GM12878 (cell line): Measurements from ENCODE around the gene HERC5. TPM values are rescaled to one million over a fixed set of nuclear protein-coding genes. Genes with fewer than 3 reads are reported as not detected.

ENCODE experiments used
- ASH2L ChIP-seq: fragments of 300-600, 200-600 bp; sonication (generic); IDR thresholded peaks from 2 replicates; pipeline ENCODE4 v1.6.1; 2017; ENCODE audit warnings: low read depth, mild to moderate bottlenecking, borderline replicate concordance
- CEBPB ChIP-seq, 2 experiments: fragments of 150-350 bp in 1 of 2; IDR thresholded peaks; 2 replicates each; pipeline ENCODE4 v1.6.1; 2012 to 2014; ENCODE audit warnings: low read depth in 2 of 2, low read length in 2 of 2, borderline replicate concordance in 1 of 2, inconsistent platforms in 1 of 2
- LARP7 ChIP-seq: fragments of 450-650 bp; IDR thresholded peaks from 2 replicates; pipeline ENCODE4 v1.6.1; 2017; ENCODE audit warnings: mild to moderate bottlenecking
- MYC ChIP-seq: IDR thresholded peaks from 2 replicates; pipeline ENCODE4 v1.6.1; 2011; ENCODE audit warnings: mild to moderate bottlenecking, low read length, moderate library complexity, inconsistent platforms; ENCODE audit not compliant: insufficient read depth, insufficient replicate concordance, insufficient read length, severe bottlenecking
- POU2F2 ChIP-seq: IDR thresholded peaks from 3 replicates; pipeline ENCODE4 v1.6.1; 2011; ENCODE audit warnings: low read depth, mild to moderate bottlenecking, low read length, borderline replicate concordance
- STAT1 ChIP-seq: fragments of 450-650 bp; conservative IDR thresholded peaks from 2 replicates; pipeline ENCODE4 v1.6.1; 2014; ENCODE audit warnings: antibody characterized with exemption, mild to moderate bottlenecking
- polyA plus RNA-seq, 11 experiments: library from polyadenylated mRNA; depleted of rRNA in 4 of 11; unstranded in 6 of 11; stranded (reverse) in 5 of 11; fragments of >200 nt; fragmentation: Nextera tagmentation in 4 of 11; fragmentation: Illumina TruSeq in 1 of 11; extraction: Ambion mirVana in 4 of 11; extraction: Trizol in 1 of 11; gene quantifications; 1 replicate in 1 of 11; 2 replicates in 10 of 11; pipeline versions ENCODE4 v1.2.1 to v1.2.3, GENCODE V29; 2011 to 2016; ENCODE audit warnings: inconsistent platforms in 2 of 11, missing spikeins in 2 of 11, low read depth in 1 of 11
- total RNA-seq, 4 experiments: library from RNA; depleted of rRNA in 3 of 4; stranded (reverse); fragments of >200 nt in 3 of 4; fragmentation: Illumina TruSeq in 1 of 4; extraction: Trizol in 1 of 4; gene quantifications; 2 replicates each; pipeline versions ENCODE4 v1.2.1 to v1.2.3, GENCODE V29; 2013 to 2021
- TF ChIP-seq, protein P1 (sequence below): fragments of 450-650 bp; formaldehyde crosslinking; IDR thresholded peaks from 2 replicates; pipeline ENCODE4 v1.4.0; 2022; ENCODE audit warnings: mild to moderate bottlenecking, moderate library complexity
- TF ChIP-seq, protein P2 (sequence below): IDR thresholded peaks from 2 replicates; pipeline ENCODE4 v1.6.1; 2012; ENCODE audit warnings: low read depth, low read length, improper control_type of control experiment
- TF ChIP-seq, protein P3 (sequence below): fragments of 450-650 bp; IDR thresholded peaks from 2 replicates; pipeline ENCODE4 v1.6.1; 2017; ENCODE audit warnings: mild to moderate bottlenecking, moderate library complexity
- TF ChIP-seq, protein P4 (sequence below): fragments of 450-650 bp; IDR thresholded peaks from 2 replicates; pipeline ENCODE4 v1.6.1; 2017; ENCODE audit warnings: low read depth, mild to moderate bottlenecking, moderate library complexity
- TF ChIP-seq, protein P5 (sequence below): fragments of 450-650 bp; IDR thresholded peaks from 2 replicates; pipeline ENCODE4 v1.6.1; 2017; ENCODE audit warnings: mild to moderate bottlenecking

Gene HERC5
- total and polyA plus RNA-seq, 10 of the 15 experiments (the other 5 are each of a cell fraction or from before 2014, with no cell fraction given), result 12.5 to 60.7 (median 25.1) TPM

DNA sequence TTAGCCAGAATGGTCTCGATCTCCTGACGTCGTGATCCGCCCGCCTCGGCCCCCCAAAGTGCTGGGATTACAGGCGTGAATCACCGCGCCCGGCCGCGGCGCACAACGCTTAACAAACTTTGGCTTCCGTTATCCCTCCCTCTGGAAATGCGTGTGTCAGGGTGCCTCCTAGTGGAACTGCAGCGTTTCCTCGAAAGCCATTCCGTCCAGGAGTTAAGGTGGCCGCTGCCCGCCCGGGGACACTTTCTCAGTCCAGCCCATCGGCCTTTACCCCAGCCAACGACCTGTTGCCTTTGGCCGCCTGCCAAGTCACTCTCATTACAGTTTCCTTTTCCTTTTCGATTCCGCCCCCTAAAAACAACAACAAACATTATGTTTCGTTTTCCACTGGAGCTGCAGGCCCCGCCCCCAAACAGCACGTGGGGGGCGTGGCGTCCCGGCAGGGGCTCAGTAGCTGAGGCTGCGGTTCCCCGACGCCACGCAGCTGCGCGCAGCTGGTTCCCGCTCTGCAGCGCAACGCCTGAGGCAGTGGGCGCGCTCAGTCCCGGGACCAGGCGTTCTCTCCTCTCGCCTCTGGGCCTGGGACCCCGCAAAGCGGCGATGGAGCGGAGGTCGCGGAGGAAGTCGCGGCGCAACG lies at the start of gene HERC5 (continued):
- TF ChIP-seq, protein P1, sequence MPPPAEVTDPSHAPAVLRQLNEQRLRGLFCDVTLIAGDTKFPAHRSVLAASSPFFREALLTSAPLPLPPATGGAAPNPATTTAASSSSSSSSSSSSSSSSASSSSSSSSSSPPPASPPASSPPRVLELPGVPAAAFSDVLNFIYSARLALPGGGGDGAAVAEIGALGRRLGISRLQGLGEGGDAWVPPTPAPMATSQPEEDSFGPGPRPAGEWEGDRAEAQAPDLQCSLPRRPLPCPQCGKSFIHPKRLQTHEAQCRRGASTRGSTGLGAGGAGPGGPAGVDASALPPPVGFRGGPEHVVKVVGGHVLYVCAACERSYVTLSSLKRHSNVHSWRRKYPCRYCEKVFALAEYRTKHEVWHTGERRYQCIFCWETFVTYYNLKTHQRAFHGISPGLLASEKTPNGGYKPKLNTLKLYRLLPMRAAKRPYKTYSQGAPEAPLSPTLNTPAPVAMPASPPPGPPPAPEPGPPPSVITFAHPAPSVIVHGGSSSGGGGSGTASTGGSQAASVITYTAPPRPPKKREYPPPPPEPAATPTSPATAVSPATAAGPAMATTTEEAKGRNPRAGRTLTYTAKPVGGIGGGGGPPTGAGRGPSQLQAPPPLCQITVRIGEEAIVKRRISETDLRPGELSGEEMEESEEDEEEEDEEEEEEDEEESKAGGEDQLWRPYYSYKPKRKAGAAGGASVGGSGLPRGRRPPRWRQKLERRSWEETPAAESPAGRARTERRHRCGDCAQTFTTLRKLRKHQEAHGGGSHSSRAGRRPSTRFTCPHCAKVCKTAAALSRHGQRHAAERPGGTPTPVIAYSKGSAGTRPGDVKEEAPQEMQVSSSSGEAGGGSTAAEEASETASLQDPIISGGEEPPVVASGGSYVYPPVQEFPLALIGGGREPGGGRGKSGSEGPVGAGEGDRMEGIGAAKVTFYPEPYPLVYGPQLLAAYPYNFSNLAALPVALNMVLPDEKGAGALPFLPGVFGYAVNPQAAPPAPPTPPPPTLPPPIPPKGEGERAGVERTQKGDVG (CRISPR knock-in tag), result no peak
- TF ChIP-seq CEBPB (IDR thresholded peaks at IDR 0.05; ENCODE audit: borderline replicate concordance in 1 of 2, low read depth in 2 of 2, low read length in 2 of 2), result no peak
- TF ChIP-seq, protein P2, sequence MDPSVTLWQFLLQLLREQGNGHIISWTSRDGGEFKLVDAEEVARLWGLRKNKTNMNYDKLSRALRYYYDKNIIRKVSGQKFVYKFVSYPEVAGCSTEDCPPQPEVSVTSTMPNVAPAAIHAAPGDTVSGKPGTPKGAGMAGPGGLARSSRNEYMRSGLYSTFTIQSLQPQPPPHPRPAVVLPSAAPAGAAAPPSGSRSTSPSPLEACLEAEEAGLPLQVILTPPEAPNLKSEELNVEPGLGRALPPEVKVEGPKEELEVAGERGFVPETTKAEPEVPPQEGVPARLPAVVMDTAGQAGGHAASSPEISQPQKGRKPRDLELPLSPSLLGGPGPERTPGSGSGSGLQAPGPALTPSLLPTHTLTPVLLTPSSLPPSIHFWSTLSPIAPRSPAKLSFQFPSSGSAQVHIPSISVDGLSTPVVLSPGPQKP, result no peak
- no peak; the same call in 1 of the 2 replicates for TF ChIP-seq STAT1
- TF ChIP-seq MYC, result no peak
- TF ChIP-seq, protein P3, sequence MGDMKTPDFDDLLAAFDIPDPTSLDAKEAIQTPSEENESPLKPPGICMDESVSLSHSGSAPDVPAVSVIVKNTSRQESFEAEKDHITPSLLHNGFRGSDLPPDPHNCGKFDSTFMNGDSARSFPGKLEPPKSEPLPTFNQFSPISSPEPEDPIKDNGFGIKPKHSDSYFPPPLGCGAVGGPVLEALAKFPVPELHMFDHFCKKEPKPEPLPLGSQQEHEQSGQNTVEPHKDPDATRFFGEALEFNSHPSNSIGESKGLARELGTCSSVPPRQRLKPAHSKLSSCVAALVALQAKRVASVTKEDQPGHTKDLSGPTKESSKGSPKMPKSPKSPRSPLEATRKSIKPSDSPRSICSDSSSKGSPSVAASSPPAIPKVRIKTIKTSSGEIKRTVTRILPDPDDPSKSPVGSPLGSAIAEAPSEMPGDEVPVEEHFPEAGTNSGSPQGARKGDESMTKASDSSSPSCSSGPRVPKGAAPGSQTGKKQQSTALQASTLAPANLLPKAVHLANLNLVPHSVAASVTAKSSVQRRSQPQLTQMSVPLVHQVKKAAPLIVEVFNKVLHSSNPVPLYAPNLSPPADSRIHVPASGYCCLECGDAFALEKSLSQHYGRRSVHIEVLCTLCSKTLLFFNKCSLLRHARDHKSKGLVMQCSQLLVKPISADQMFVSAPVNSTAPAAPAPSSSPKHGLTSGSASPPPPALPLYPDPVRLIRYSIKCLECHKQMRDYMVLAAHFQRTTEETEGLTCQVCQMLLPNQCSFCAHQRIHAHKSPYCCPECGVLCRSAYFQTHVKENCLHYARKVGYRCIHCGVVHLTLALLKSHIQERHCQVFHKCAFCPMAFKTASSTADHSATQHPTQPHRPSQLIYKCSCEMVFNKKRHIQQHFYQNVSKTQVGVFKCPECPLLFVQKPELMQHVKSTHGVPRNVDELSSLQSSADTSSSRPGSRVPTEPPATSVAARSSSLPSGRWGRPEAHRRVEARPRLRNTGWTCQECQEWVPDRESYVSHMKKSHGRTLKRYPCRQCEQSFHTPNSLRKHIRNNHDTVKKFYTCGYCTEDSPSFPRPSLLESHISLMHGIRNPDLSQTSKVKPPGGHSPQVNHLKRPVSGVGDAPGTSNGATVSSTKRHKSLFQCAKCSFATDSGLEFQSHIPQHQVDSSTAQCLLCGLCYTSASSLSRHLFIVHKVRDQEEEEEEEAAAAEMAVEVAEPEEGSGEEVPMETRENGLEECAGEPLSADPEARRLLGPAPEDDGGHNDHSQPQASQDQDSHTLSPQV, result no peak
- TF ChIP-seq, protein P4, sequence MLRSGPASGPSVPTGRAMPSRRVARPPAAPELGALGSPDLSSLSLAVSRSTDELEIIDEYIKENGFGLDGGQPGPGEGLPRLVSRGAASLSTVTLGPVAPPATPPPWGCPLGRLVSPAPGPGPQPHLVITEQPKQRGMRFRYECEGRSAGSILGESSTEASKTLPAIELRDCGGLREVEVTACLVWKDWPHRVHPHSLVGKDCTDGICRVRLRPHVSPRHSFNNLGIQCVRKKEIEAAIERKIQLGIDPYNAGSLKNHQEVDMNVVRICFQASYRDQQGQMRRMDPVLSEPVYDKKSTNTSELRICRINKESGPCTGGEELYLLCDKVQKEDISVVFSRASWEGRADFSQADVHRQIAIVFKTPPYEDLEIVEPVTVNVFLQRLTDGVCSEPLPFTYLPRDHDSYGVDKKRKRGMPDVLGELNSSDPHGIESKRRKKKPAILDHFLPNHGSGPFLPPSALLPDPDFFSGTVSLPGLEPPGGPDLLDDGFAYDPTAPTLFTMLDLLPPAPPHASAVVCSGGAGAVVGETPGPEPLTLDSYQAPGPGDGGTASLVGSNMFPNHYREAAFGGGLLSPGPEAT, result peak; percentile 91
- TF ChIP-seq POU2F2, result no peak; the same call in 2 of the 3 replicates
- TF ChIP-seq, protein P5, sequence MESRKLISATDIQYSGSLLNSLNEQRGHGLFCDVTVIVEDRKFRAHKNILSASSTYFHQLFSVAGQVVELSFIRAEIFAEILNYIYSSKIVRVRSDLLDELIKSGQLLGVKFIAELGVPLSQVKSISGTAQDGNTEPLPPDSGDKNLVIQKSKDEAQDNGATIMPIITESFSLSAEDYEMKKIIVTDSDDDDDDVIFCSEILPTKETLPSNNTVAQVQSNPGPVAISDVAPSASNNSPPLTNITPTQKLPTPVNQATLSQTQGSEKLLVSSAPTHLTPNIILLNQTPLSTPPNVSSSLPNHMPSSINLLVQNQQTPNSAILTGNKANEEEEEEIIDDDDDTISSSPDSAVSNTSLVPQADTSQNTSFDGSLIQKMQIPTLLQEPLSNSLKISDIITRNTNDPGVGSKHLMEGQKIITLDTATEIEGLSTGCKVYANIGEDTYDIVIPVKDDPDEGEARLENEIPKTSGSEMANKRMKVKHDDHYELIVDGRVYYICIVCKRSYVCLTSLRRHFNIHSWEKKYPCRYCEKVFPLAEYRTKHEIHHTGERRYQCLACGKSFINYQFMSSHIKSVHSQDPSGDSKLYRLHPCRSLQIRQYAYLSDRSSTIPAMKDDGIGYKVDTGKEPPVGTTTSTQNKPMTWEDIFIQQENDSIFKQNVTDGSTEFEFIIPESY, result no peak
- peak; percentile 37; the same call in 1 of the 2 replicates for TF ChIP-seq ASH2L
- TF ChIP-seq LARP7, result peak; percentile 93; the same call in 1 of the 2 replicates
